Stomach smooth muscle (tissue), 2 donors: ENCODE results near the gene SPINDOC.

Source experiments
- H3K27ac ChIP-seq: one replicate; pipeline ENCODE4 v1.7.0; 2013; ENCODE audit warnings: mild to moderate bottlenecking, low read length, inconsistent platforms
- H3K27me3 ChIP-seq, 2 donors: one replicate each; pipeline ENCODE4 v1.7.0; 2013; ENCODE audit warnings: low read length in 2 of 2; ENCODE audit not compliant: insufficient read depth in 2 of 2, control insufficient read depth in 1 of 2
- H3K36me3 ChIP-seq, 2 donors: one replicate each; pipeline ENCODE4 v1.7.0; 2013; ENCODE audit warnings: low read length in 2 of 2; ENCODE audit not compliant: control insufficient read depth in 2 of 2, insufficient read depth in 2 of 2
- H3K4me1 ChIP-seq: one replicate; pipeline ENCODE4 v1.7.0; 2013; ENCODE audit warnings: low read length; ENCODE audit not compliant: control insufficient read depth, insufficient read depth
- H3K4me3 ChIP-seq, 2 donors: one replicate each; pipeline ENCODE4 v1.7.0; 2013; ENCODE audit warnings: low read length in 2 of 2
- H3K9ac ChIP-seq, 2 donors: one replicate each; pipeline ENCODE4 v1.7.0; 2013; ENCODE audit warnings: low read length in 2 of 2, mild to moderate bottlenecking in 1 of 2
- H3K9me3 ChIP-seq, 2 donors: one replicate each; pipeline ENCODE4 v1.7.0; 2013; ENCODE audit warnings: low read length in 2 of 2; ENCODE audit not compliant: control insufficient read depth in 2 of 2
- donor health status: healthy.
- donor health status: Pancreatic carcinoma.

SPINDOC gene

DNA sequence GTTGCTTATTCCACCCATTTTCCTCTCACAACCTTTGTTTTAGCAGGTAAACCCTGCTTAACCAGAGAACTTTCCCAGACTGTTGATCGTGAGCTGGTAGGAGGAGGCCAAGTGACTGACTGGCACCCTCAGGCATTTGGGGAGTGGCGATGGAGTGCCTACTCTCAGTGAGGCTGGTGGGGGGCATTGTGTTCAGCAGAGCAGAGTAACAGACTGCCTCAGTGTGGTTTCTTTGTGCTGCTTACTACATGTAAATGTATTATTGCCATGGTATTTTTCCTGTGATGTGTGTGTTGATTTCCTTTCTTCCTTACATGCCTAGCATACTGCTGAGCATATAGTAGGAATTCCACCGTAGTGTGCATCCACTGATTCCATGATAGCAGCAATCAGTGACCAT, 28.3 kb downstream of the SPINDOC start:
- no peaks in the 10 kb centered on the region for H3K27me3 ChIP-seq
- H3K36me3 ChIP-seq, result peaks cover 0 to 7% of the 10 kb centered on the region in 2 donors
- H3K27ac ChIP-seq, result peak overlapping the region; percentile 24
- peak overlapping the region; percentile 44 to 90 for H3K4me3 ChIP-seq
- peak overlapping the region; percentile 92 to 94 for H3K9ac ChIP-seq
- no peaks in the 10 kb centered on the region for H3K9me3 ChIP-seq
- H3K4me1 ChIP-seq, result peaks cover 44% of the 10 kb centered on the region

DNA sequence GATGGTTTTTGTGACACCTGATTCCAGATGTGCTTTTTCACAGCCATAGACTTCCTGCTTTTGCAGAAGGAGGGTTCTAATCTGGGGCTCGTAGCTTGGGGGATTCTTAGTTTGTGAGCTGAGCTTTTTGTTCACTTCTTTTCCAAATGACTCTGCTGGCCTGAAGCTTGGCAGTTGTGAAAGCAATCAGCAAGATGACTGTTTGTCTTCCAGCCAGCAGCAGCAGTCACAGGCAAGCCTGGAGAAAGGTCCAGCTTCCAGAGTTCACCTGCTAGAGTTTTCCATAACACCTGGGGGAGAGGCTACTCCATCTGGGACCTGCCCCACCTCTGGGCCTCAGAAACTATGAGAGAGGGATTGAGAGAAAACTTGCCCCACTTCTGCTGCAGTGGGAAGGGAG, 29.8 kb downstream of the SPINDOC start:
- Histone ChIP-seq H3K4me3 (no peak overlapping the region), H3K9ac (peak overlapping the region in 1 of 2 donors; percentile 3), H3K4me1 (peaks cover 46% of the 10 kb centered on the region), H3K9me3 (no peaks in the 10 kb centered on the region), H3K27ac (peak overlapping the region; percentile 19), H3K27me3 (no peaks in the 10 kb centered on the region), H3K36me3 (peaks cover 0 to 7% of the 10 kb centered on the region in 2 donors)

- Histone ChIP-seq H3K4me1 (peaks cover 41% of the 10 kb centered on the region), H3K9me3 (no peaks in the 10 kb centered on the region), H3K9ac (no peak overlapping the region), H3K27ac (no peak overlapping the region), H3K36me3 (peaks cover 0 to 10% of the 10 kb centered on the region in 2 donors), H3K4me3 (no peak overlapping the region), H3K27me3 (no peaks in the 10 kb centered on the region)
Observed at GRCh38 chr11:63844836-63845235, 31.6 kb downstream of the SPINDOC start.

DNA sequence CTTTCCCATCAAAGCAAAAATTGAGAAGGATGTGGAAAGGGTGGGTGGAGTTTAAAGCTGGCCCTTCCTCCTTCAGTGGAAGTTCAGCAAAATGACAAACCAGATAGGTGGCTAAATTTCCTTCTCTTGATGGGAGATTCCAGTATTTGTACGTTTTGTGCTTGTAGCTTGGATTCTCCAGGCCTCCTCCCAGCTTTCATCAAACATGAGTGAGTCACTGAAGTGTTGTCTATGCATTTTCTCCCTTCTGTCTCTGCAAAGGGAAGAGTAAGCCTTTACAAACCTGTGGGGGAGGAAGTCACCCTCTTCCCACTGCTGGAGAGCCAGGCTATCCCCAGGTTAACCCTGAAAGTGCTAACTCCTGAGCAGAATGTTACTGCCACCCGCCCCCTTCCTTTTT, 32.0 kb downstream of the SPINDOC start:
- Histone ChIP-seq H3K27me3 (no peaks in the 10 kb centered on the region), H3K4me1 (peaks cover 36% of the 10 kb centered on the region), H3K4me3 (no peak overlapping the region), H3K9me3 (no peaks in the 10 kb centered on the region), H3K27ac (no peak overlapping the region), H3K9ac (no peak overlapping the region), H3K36me3 (peaks cover 0 to 10% of the 10 kb centered on the region in 2 donors)

DNA sequence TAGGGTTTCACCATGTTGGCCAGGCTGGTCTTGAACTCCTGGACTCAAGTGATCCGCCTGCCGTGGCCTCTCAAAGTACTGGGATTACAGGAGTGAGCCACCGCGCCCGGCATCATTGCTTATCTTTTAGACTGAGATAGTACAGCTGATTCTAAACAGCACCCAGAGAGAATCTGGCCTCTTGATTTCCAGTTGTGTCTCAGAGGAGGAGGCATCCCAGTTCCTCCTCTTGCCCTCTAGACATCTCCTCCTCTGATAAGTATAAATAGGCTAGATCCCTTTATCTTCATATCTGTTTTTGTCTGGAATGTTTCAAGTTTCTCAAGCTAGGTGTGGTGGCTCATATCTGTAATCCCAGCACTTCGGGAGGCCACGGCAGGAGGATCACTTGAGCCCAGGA, 32.7 kb downstream of the SPINDOC start:
- Histone ChIP-seq H3K36me3 (peaks cover 5 to 10% of the 10 kb centered on the region in 2 donors), H3K4me3 (no peak overlapping the region), H3K27ac (no peak overlapping the region), H3K4me1 (peaks cover 34% of the 10 kb centered on the region), H3K9me3 (no peaks in the 10 kb centered on the region), H3K9ac (no peak overlapping the region), H3K27me3 (no peaks in the 10 kb centered on the region)

- Histone ChIP-seq H3K9ac (no peak overlapping the region), H3K4me1 (peaks cover 27% of the 10 kb centered on the region), H3K27me3 (no peaks in the 10 kb centered on the region), H3K36me3 (peaks cover 6 to 10% of the 10 kb centered on the region in 2 donors), H3K27ac (no peak overlapping the region), H3K9me3 (no peaks in the 10 kb centered on the region), H3K4me3 (no peak overlapping the region)
Observed at GRCh38 chr11:63846897-63847296, 33.6 kb downstream of the SPINDOC start.

DNA sequence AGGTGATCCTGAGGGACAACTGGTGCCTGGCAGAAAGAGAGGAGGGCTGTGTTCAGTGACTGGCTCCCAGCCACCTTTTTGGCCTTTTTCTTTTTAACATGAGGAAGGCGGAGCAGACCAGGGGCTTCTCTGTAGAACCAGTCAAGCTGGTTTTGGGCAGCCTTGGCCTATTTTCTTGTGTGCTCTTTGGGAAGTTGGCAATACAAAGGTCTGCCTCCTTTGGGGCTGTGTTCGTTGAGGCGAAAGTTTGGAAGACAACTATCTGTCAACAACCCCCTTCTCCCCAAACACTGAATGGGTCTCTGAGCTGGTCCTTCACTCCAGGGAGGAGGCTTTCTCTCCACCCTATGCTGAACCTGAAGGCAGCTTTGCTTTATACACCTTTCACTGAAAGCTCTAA, 34.1 kb downstream of the SPINDOC start:
- Histone ChIP-seq H3K36me3 (peaks cover 6 to 10% of the 10 kb centered on the region in 2 donors), H3K4me3 (no peak overlapping the region), H3K27me3 (no peaks in the 10 kb centered on the region), H3K9ac (no peak overlapping the region), H3K9me3 (no peaks in the 10 kb centered on the region), H3K27ac (no peak overlapping the region), H3K4me1 (peaks cover 27% of the 10 kb centered on the region)

DNA sequence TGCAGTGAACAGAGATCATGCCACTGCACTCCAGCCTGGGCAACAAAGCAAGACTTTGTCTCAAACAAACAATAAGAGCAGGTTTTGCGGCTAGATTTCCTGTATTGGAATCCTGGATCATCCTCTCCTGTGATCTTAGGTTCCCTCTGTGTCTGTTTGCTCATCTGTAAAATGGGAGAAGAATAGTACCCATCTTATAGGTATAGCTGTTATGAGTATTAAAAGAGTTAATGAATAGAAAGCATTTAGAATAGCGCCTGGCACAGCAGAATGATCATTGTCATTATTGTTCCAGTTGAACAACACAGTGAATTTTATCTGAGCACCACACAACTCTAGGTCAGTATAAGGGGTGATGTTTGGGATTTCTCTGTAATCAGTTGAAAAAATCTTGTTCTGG, 36.4 kb downstream of the SPINDOC start:
- Histone ChIP-seq H3K9ac (no peak overlapping the region), H3K27me3 (no peaks in the 10 kb centered on the region), H3K9me3 (no peaks in the 10 kb centered on the region), H3K36me3 (peaks cover 2 to 6% of the 10 kb centered on the region in 2 donors), H3K4me3 (no peak overlapping the region), H3K27ac (no peak overlapping the region), H3K4me1 (peaks cover 22% of the 10 kb centered on the region)

DNA sequence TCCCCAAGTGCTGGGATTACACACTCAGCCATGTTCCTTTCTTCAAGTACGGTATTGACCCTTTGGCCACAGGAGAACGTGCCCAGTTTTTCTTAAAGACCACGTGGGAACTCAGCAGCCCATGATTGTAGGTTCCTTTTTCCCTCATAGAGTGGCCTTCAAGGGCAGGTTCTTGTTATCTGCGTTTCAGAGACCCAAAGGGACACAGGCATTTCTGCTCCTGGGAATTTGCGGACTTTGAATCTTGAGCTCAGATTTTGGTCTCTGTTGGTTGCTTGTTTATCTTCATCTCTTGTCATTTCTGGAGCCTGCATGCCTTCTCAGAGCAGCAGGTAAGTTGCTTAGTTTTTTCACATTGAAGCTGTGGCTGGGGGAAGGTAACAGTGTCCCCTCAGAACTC, 37.7 kb downstream of the SPINDOC start:
- H3K27ac ChIP-seq, result no peak overlapping the region
- H3K9ac ChIP-seq, result no peak overlapping the region
- no peaks in the 10 kb centered on the region for H3K9me3 ChIP-seq
- peaks cover 16% of the 10 kb centered on the region for H3K4me1 ChIP-seq
- H3K36me3 ChIP-seq, result peaks cover 2 to 6% of the 10 kb centered on the region in 2 donors
- H3K27me3 ChIP-seq, result no peaks in the 10 kb centered on the region
- no peak overlapping the region for H3K4me3 ChIP-seq

- Histone ChIP-seq H3K4me3 (no peak overlapping the region), H3K9me3 (no peaks in the 10 kb centered on the region), H3K27ac (no peak overlapping the region), H3K36me3 (peaks cover 2 to 6% of the 10 kb centered on the region in 2 donors), H3K27me3 (no peaks in the 10 kb centered on the region), H3K4me1 (peaks cover 16% of the 10 kb centered on the region), H3K9ac (no peak overlapping the region)
Observed at GRCh38 chr11:63851364-63851763, 38.1 kb downstream of the SPINDOC start.

GRCh38 chr11:63853476-63853875, 40.2 kb downstream of the SPINDOC start:
- no peak overlapping the region for H3K27ac ChIP-seq
- H3K36me3 ChIP-seq, result peaks cover 2 to 6% of the 10 kb centered on the region in 2 donors
- H3K9ac ChIP-seq, result no peak overlapping the region
- H3K9me3 ChIP-seq, result no peaks in the 10 kb centered on the region
- H3K4me3 ChIP-seq, result no peak overlapping the region
- H3K4me1 ChIP-seq, result peaks cover 6% of the 10 kb centered on the region
- H3K27me3 ChIP-seq, result no peaks in the 10 kb centered on the region
